H1 (cell line): ENCODE results near the gene AKAP12. TPM values are rescaled to one million over a fixed set of nuclear protein-coding genes. Genes with fewer than 3 reads are reported as not detected.

Experiments used
- CTCF ChIA-PET: fragments of 300-600 bp; sonication (Branson Sonifier 250); formaldehyde crosslinking; loops from one replicate; lab custom pipeline; 2021; ENCODE audit not compliant: partially characterized antibody; lab: Charles Lee
- POLR2A ChIA-PET: fragments of 300-600 bp; sonication (Branson Sonifier 250); formaldehyde crosslinking; loops from one replicate; lab custom pipeline; 2021; ENCODE audit warnings: inconsistent platforms; ENCODE audit not compliant: partially characterized antibody; lab: Charles Lee
- DNase-seq, 2 experiments: peaks; one replicate each; pipeline versions ENCODE4 v3.0.0 to v3.0.0-alpha.2; 2010 to 2022; ENCODE audit warnings: low spot score in 2 of 2, low read depth in 1 of 2, mixed read lengths in 1 of 2
- FAIRE-seq: peaks from 2 replicates; lab custom pipeline; 2011; peaks lifted over from hg19 to GRCh38; lab: Jason Lieb, UNC
- H2AFZ ChIP-seq: 2 replicates; pipeline ENCODE4 v1.8.1; 2012; ENCODE audit warnings: low read length, inconsistent platforms
- H2AK5ac ChIP-seq: 2 replicates; pipeline ENCODE4 v1.6.1; 2013; ENCODE audit warnings: low read depth, low read length
- H2BK120ac ChIP-seq: replicated peaks from 2 replicates; pipeline ENCODE3; 2013; ENCODE audit warnings: low read depth, low read length, inconsistent platforms
- H2BK12ac ChIP-seq: 2 replicates; pipeline ENCODE4 v1.6.1; 2013; ENCODE audit warnings: low read depth, low read length
- H2BK15ac ChIP-seq: 2 replicates; pipeline ENCODE4 v1.6.1; 2013; ENCODE audit warnings: low read length
- H2BK20ac ChIP-seq: 2 replicates; pipeline ENCODE4 v1.6.1; 2013; ENCODE audit warnings: low read length
- H2BK5ac ChIP-seq: 2 replicates; pipeline ENCODE4 v1.6.1; 2013; ENCODE audit warnings: low read depth, low read length
- H3K14ac ChIP-seq: 2 replicates; pipeline ENCODE4 v1.6.1; 2013; ENCODE audit warnings: inconsistent platforms; ENCODE audit not compliant: insufficient read length
- H3K18ac ChIP-seq: 2 replicates; pipeline ENCODE4 v1.6.1; 2013; ENCODE audit warnings: low read length; ENCODE audit errors: extremely low read depth
- H3K23ac ChIP-seq: 2 replicates; pipeline ENCODE4 v1.6.1; 2013; ENCODE audit warnings: inconsistent platforms; ENCODE audit not compliant: insufficient read length
- H3K23me2 ChIP-seq: 2 replicates; pipeline ENCODE4 v1.6.1; 2013; ENCODE audit warnings: low read depth, low read length
- H3K27ac ChIP-seq: 2 replicates; pipeline ENCODE4 v1.6.1; 2011; ENCODE audit warnings: low read depth, low read length, inconsistent platforms
- H3K27me3 ChIP-seq, 4 experiments: replicated peaks in 1 of 4; 1 replicate in 1 of 4; 2 replicates in 3 of 4; pipeline versions ENCODE4 v1.6.1 to v1.8.1; 2011 to 2013; ENCODE audit warnings: low read length in 3 of 4, mild to moderate bottlenecking in 3 of 4, inconsistent platforms in 2 of 4, mixed read lengths in 2 of 4, moderate library complexity in 1 of 4; ENCODE audit not compliant: control insufficient read depth in 3 of 4, insufficient read depth in 3 of 4; ENCODE audit errors: extremely low read depth in 1 of 4
- H3K36me3 ChIP-seq, 4 experiments: 2 replicates each; pipeline versions ENCODE4 v1.6.1 to v1.8.1; 2011 to 2013; ENCODE audit warnings: mild to moderate bottlenecking in 4 of 4, low read length in 3 of 4, moderate library complexity in 2 of 4, control low read depth in 1 of 4, inconsistent platforms in 1 of 4; ENCODE audit not compliant: insufficient read depth in 4 of 4, control insufficient read depth in 2 of 4
- H3K4ac ChIP-seq: replicated peaks from 2 replicates; pipeline ENCODE3; 2013; ENCODE audit warnings: low read length, low read depth, mixed read lengths, inconsistent platforms; ENCODE audit not compliant: insufficient read length
- H3K4me1 ChIP-seq, 4 experiments: replicated peaks in 1 of 4; 1 replicate in 1 of 4; 2 replicates in 3 of 4; pipeline versions ENCODE4 v1.6.1 to v1.8.1; 2011 to 2013; ENCODE audit warnings: low read length in 3 of 4, inconsistent platforms in 2 of 4, mixed read lengths in 1 of 4; ENCODE audit not compliant: insufficient read depth in 4 of 4, control insufficient read depth in 3 of 4
- H3K4me2 ChIP-seq, 2 experiments: 2 replicates each; pipeline versions ENCODE4 v1.6.1 to v1.8.1; 2011 to 2013; ENCODE audit warnings: low read depth in 2 of 2, low read length in 2 of 2, control low read depth in 1 of 2, inconsistent platforms in 1 of 2, mild to moderate bottlenecking in 1 of 2; ENCODE audit not compliant: insufficient read depth in 1 of 2
- H3K4me3 ChIP-seq, 4 experiments: fragments of 200-600, 300-600 bp in 1 of 4; sonication (generic), shearing (Covaris generic), sonication (Bioruptor Twin) in 1 of 4; 2 replicates each; pipeline versions ENCODE4 v1.5.1 to v1.8.1; 2011 to 2016; ENCODE audit warnings: low read length in 4 of 4, low read depth in 3 of 4, control low read depth in 2 of 4, inconsistent platforms in 2 of 4, mild to moderate bottlenecking in 2 of 4, mixed read lengths in 1 of 4, moderate library complexity in 1 of 4; ENCODE audit not compliant: insufficient read depth in 2 of 4; ENCODE audit errors: extremely low read depth in 1 of 4
- H3K56ac ChIP-seq: replicated peaks from 2 replicates; pipeline ENCODE3; 2013; ENCODE audit warnings: low read depth, mild to moderate bottlenecking, mixed read lengths, low read length, inconsistent platforms; ENCODE audit not compliant: insufficient read length
- H3K79me1 ChIP-seq: 2 replicates; pipeline ENCODE4 v1.6.1; 2013; ENCODE audit warnings: low read depth, low read length, control low read depth
- H3K79me2 ChIP-seq, 2 experiments: 2 replicates each; pipeline versions ENCODE4 v1.6.1 to v1.8.1; 2012 to 2013; ENCODE audit warnings: low read length in 2 of 2, mild to moderate bottlenecking in 2 of 2, inconsistent platforms in 1 of 2; ENCODE audit not compliant: insufficient read depth in 2 of 2, control insufficient read depth in 1 of 2
- H3K9ac ChIP-seq, 4 experiments: replicated peaks in 1 of 4; 1 replicate in 1 of 4; 2 replicates in 3 of 4; pipeline versions ENCODE4 v1.6.1 to v1.8.1; 2011 to 2013; ENCODE audit warnings: low read depth in 3 of 4, low read length in 3 of 4, control low read depth in 2 of 4, mild to moderate bottlenecking in 2 of 4, moderate library complexity in 2 of 4, inconsistent platforms in 1 of 4; ENCODE audit errors: extremely low read depth in 1 of 4
- H3K9me3 ChIP-seq, 2 experiments: 2 replicates each; pipeline versions ENCODE4 v1.6.1 to v1.8.1; 2012 to 2013; ENCODE audit warnings: mild to moderate bottlenecking in 2 of 2, moderate library complexity in 2 of 2, control low read depth in 1 of 2, inconsistent platforms in 1 of 2, low read depth in 1 of 2, low read length in 1 of 2, mixed read lengths in 1 of 2; ENCODE audit not compliant: insufficient read depth in 2 of 2
- H4K20me1 ChIP-seq, 2 experiments: replicated peaks in 1 of 2; 2 replicates each; pipeline versions ENCODE3 to v1.8.1; 2011 to 2013; ENCODE audit warnings: inconsistent platforms in 2 of 2, low read length in 2 of 2, mild to moderate bottlenecking in 1 of 2; ENCODE audit not compliant: insufficient read depth in 2 of 2, control insufficient read depth in 1 of 2
- H4K5ac ChIP-seq: 2 replicates; pipeline ENCODE4 v1.6.1; 2013; ENCODE audit warnings: low read length, low read depth, mixed read lengths, inconsistent platforms; ENCODE audit not compliant: insufficient read length
- H4K8ac ChIP-seq: 2 replicates; pipeline ENCODE4 v1.8.0; 2013; ENCODE audit warnings: mild to moderate bottlenecking, moderate library complexity, low read length, inconsistent platforms; ENCODE audit not compliant: insufficient read depth; ENCODE audit errors: extremely low read depth
- H4K91ac ChIP-seq: replicated peaks from 2 replicates; pipeline ENCODE3; 2013; ENCODE audit warnings: low read length, mixed read lengths, inconsistent platforms; ENCODE audit not compliant: insufficient read length
- HDAC6 ChIP-seq: IDR thresholded peaks from one replicate; pipeline ENCODE4 v1.7.1; 2012; ENCODE audit warnings: low read depth, mild to moderate bottlenecking, inconsistent platforms, low read length, moderate library complexity
- MAFK ChIP-seq: IDR thresholded peaks from 2 replicates; pipeline ENCODE4 v1.6.1; 2012; ENCODE audit warnings: low read depth, mild to moderate bottlenecking, improper control_type of control experiment, low read length
- POU5F1 ChIP-seq: IDR thresholded peaks from 2 replicates; pipeline ENCODE4 v1.6.1; 2011; ENCODE audit warnings: low read depth, mild to moderate bottlenecking, low read length, moderate library complexity
- TAF1 ChIP-seq: IDR thresholded peaks from 2 replicates; pipeline ENCODE4 v1.6.1; 2011; ENCODE audit warnings: mild to moderate bottlenecking, low read depth, low read length
- WGBS, 2 experiments: shearing (Covaris generic) in 1 of 2; methylation state at CpG; one replicate each; pipeline versions ENCODE4 v1.1.6 to v1.1.7; 2013 to 2015; ENCODE audit warnings: low lambda C conversion rate in 2 of 2, mixed read lengths in 2 of 2, inconsistent platforms in 1 of 2, low coverage in 1 of 2, missing lambda C conversion rate in 1 of 2; ENCODE audit not compliant: insufficient replicate concordance in 2 of 2, insufficient coverage in 1 of 2, insufficient read length in 1 of 2; ENCODE audit errors: extremely low coverage in 1 of 2, missing lambda C conversion rate in 1 of 2; 5-methylcytosine and 5-hydroxymethylcytosine counted together
- polyA plus RNA-seq, 7 experiments: library from polyadenylated mRNA; depleted of rRNA in 3 of 7; stranded (reverse) in 5 of 7; unstranded in 2 of 7; fragments of >200 nt in 5 of 7; fragments of 200-250 nt in 2 of 7; gene quantifications; 1 replicate in 5 of 7; 2 replicates in 1 of 7; 4 replicates in 1 of 7; pipeline versions ENCODE4 v1.2.1 to v1.2.3, GENCODE V29; 2011 to 2013; ENCODE audit warnings: missing spikeins in 2 of 7, mixed read lengths in 2 of 7
- total RNA-seq: library from RNA; stranded (reverse); fragmentation: NEBNext Ultra II Directional; extraction: Animal tissue kit (Norgen Biotek cat#: 25700); gene quantifications from 2 replicates; pipeline ENCODE4 v1.2.1, GENCODE V29; 2021

The AKAP12 gene
- total and polyA plus RNA-seq, 2 of the 8 experiments (the other 6 are each of a cell fraction or from before 2014, with no cell fraction given), result 14.6 to 79.2 TPM

- H2AFZ ChIP-seq, result no peak overlapping the region
- H3K4me2 ChIP-seq, result no peak overlapping the region
- no peak overlapping the region for H3K56ac ChIP-seq
- no peak overlapping the region for H4K8ac ChIP-seq
- no peak overlapping the region for H3K14ac ChIP-seq
- H4K91ac ChIP-seq, result no peak overlapping the region
- no peaks in the 10 kb centered on the region for H3K4me1 ChIP-seq
- DNase-seq (no peak), FAIRE-seq (no peak)
- 89% methylated on average over 19 of the region's 19 CpGs; no CpG with 5 or more reads in 1 of the 2 experiments for WGBS, 2 experiments
- no peak overlapping the region for H4K5ac ChIP-seq
- H2BK20ac ChIP-seq, result no peak overlapping the region
- no peak overlapping the region for H3K4ac ChIP-seq
- no peak overlapping the region for H3K23ac ChIP-seq
- no peak overlapping the region for H2BK15ac ChIP-seq
- no peak overlapping the region for H2AK5ac ChIP-seq
- CTCF ChIA-PET, result interaction anchor here (1.3 kb wide), 1 partner anchor 337 kb away, joined by 3 read pairs; no protein-coding TSS in a partner anchor
- peaks cover 0 to 2% of the 10 kb centered on the region in 2 experiments for H4K20me1 ChIP-seq
- no peak overlapping the region for H3K27ac ChIP-seq
- H3K36me3 ChIP-seq, result peaks cover 0 to 4% (median 0%) of the 10 kb centered on the region in 4 experiments; a peak in 1 of 8 replicates
- no peak overlapping the region for H2BK12ac ChIP-seq
- no peaks in the 10 kb centered on the region for H3K79me1 ChIP-seq
- H3K27me3 ChIP-seq, result no peaks in the 10 kb centered on the region
- no peak overlapping the region for H3K4me3 ChIP-seq
- H2BK120ac ChIP-seq, result no peak overlapping the region
- POLR2A ChIA-PET, result interaction anchor here (0.8 to 1.4 kb wide), 2 partner anchors 14 to 17 kb away, joined by 3 to 4 read pairs; no protein-coding TSS in a partner anchor
- H3K23me2 ChIP-seq, result no peaks in the 10 kb centered on the region
- no peak overlapping the region for H3K9ac ChIP-seq
- H2BK5ac ChIP-seq, result no peak overlapping the region
- H3K79me2 ChIP-seq, result no peaks in the 10 kb centered on the region
- no peak overlapping the region for H3K18ac ChIP-seq
- no peaks in the 10 kb centered on the region for H3K9me3 ChIP-seq
- TF ChIP-seq TAF1 (no peak), HDAC6 (no peak), MAFK (no peak), POU5F1 (no peak)
These were observed 112.9 kb downstream of the AKAP12 start for GRCh38 chr6:151352410-151353396.
